MM.1S (cell line): ENCODE measurements around the gene HOXA13.

Experiments
- DNase-seq: peaks from one replicate; pipeline ENCODE4 v3.0.0-alpha.2; 2015
- H2AFZ ChIP-seq: fragments of 300-600 bp; sonication (generic); 2 replicates; pipeline ENCODE4 v1.6.0; 2016; ENCODE audit warnings: antibody characterized with exemption, low read length
- H3F3A ChIP-seq: fragments of 300-600 bp; sonication (generic); 2 replicates; pipeline ENCODE4 v1.6.1; 2016; ENCODE audit warnings: mild to moderate bottlenecking, antibody characterized with exemption, low read length, moderate library complexity, mixed read lengths; ENCODE audit not compliant: insufficient read depth
- H3K27ac ChIP-seq: fragments of 300-600 bp; sonication (generic); 2 replicates; pipeline ENCODE4 v1.5.1; 2016; ENCODE audit warnings: mild to moderate bottlenecking, low read length
- H3K27me3 ChIP-seq: fragments of 300-600 bp; sonication (generic); replicated peaks from 2 replicates; pipeline ENCODE4 v1.6.0; 2016; ENCODE audit warnings: low read length; ENCODE audit not compliant: insufficient read depth
- H3K36me3 ChIP-seq: fragments of 300-600 bp; sonication (generic); replicated peaks from 2 replicates; pipeline ENCODE4 v1.6.1; 2016; ENCODE audit warnings: mild to moderate bottlenecking, low read length, mixed read lengths; ENCODE audit not compliant: insufficient read depth
- H3K4me1 ChIP-seq: fragments of 300-600 bp; sonication (generic); 2 replicates; pipeline ENCODE4 v1.6.1; 2016; ENCODE audit warnings: low read length, mixed read lengths
- H3K4me2 ChIP-seq: fragments of 300-600 bp; sonication (generic); 2 replicates; pipeline ENCODE4 v1.6.0; 2016; ENCODE audit warnings: low read depth, low read length
- H3K4me3 ChIP-seq: fragments of 300-600 bp; sonication (generic); 2 replicates; pipeline ENCODE4 v1.5.1; 2016; ENCODE audit warnings: low read length, mixed read lengths
- H3K79me2 ChIP-seq: fragments of 300-600 bp; sonication (generic); 2 replicates; pipeline ENCODE4 v1.6.1; 2016; ENCODE audit warnings: mixed run types, low read length, mixed read lengths
- H3K9ac ChIP-seq: fragments of 300-600 bp; sonication (generic); 2 replicates; pipeline ENCODE4 v1.6.1; 2016; ENCODE audit warnings: low read length, mixed read lengths
- H3K9me2 ChIP-seq: fragments of 300-600 bp; sonication (generic); replicated peaks from 2 replicates; pipeline ENCODE4 v1.6.1; 2016; ENCODE audit warnings: mild to moderate bottlenecking, low read length, mixed read lengths; ENCODE audit not compliant: insufficient read depth
- H3K9me3 ChIP-seq: fragments of 300-600 bp; sonication (generic); replicated peaks from 2 replicates; pipeline ENCODE4 v1.6.1; 2016; ENCODE audit warnings: mild to moderate bottlenecking, low read length, mixed read lengths; ENCODE audit not compliant: insufficient read depth
- H4K20me1 ChIP-seq: fragments of 300-600 bp; sonication (generic); 2 replicates; pipeline ENCODE4 v1.6.1; 2016; ENCODE audit warnings: mild to moderate bottlenecking, low read length, moderate library complexity, mixed read lengths; ENCODE audit not compliant: insufficient read depth
- EZH2 ChIP-seq: fragments of 300-600 bp; sonication (generic); optimal IDR thresholded peaks from 2 replicates; pipeline ENCODE3; 2017; ENCODE audit warnings: low read depth, mild to moderate bottlenecking, antibody characterized with exemption, low read length, mixed read lengths
- EZH2phosphoT487 ChIP-seq: fragments of 300-600 bp; sonication (generic); IDR thresholded peaks from 2 replicates; pipeline ENCODE4 v1.6.1; 2018; ENCODE audit warnings: antibody characterized with exemption, low read length
- TF ChIP-seq, protein P1 (sequence below): fragments of 300-600 bp; sonication (generic); IDR thresholded peaks from 2 replicates; pipeline ENCODE4 v1.5.1; 2016; ENCODE audit warnings: antibody characterized with exemption, low read length, mixed read lengths

HOXA13 gene

DNA sequence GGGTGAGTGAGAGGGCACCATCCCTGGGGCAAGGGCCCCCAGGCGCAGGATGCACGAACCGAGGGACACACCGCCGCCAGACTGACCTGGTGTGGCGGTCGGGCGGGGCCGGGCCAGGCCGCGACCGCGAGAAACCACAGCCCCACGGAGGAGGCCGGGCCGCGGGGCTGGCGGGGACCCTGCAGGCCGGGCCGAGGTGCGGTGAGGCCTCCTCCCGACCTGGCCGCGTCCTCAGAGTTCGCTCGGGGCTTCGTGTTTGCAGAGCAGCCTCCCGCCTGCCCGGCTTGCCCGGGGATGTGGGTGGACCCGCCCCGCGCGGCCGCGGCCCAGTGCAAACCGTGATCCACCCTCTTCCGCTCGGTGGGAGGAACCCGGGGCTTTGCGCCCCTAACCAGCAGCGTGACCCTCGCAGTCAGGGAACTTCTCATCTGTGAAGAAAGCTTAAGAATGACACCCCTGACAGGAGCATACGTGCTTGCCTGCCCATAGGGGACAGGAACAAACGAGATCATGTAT is 20.6 kb upstream of the HOXA13 start:
- H2AFZ ChIP-seq: no peak overlapping the region
- no peak overlapping the region for H3K4me3 ChIP-seq
- TF ChIP-seq EZH2 (no peak), EZH2phosphoT487 (no peak)
- TF ChIP-seq, protein P1, sequence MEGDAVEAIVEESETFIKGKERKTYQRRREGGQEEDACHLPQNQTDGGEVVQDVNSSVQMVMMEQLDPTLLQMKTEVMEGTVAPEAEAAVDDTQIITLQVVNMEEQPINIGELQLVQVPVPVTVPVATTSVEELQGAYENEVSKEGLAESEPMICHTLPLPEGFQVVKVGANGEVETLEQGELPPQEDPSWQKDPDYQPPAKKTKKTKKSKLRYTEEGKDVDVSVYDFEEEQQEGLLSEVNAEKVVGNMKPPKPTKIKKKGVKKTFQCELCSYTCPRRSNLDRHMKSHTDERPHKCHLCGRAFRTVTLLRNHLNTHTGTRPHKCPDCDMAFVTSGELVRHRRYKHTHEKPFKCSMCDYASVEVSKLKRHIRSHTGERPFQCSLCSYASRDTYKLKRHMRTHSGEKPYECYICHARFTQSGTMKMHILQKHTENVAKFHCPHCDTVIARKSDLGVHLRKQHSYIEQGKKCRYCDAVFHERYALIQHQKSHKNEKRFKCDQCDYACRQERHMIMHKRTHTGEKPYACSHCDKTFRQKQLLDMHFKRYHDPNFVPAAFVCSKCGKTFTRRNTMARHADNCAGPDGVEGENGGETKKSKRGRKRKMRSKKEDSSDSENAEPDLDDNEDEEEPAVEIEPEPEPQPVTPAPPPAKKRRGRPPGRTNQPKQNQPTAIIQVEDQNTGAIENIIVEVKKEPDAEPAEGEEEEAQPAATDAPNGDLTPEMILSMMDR: no peak
- H3K36me3 ChIP-seq: no peaks in the 10 kb centered on the region
- H3K27me3 ChIP-seq: no peaks in the 10 kb centered on the region
- no peaks in the 10 kb centered on the region for H3F3A ChIP-seq
- no peaks in the 10 kb centered on the region for H3K9me3 ChIP-seq
- no peak overlapping the region for H3K27ac ChIP-seq
- DNase-seq: no peak
- no peak overlapping the region for H3K9ac ChIP-seq
- H3K4me2 ChIP-seq: no peak overlapping the region
- no peaks in the 10 kb centered on the region for H3K9me2 ChIP-seq
- no peaks in the 10 kb centered on the region for H3K79me2 ChIP-seq
- no peaks in the 10 kb centered on the region for H3K4me1 ChIP-seq
- no peaks in the 10 kb centered on the region for H4K20me1 ChIP-seq

DNA sequence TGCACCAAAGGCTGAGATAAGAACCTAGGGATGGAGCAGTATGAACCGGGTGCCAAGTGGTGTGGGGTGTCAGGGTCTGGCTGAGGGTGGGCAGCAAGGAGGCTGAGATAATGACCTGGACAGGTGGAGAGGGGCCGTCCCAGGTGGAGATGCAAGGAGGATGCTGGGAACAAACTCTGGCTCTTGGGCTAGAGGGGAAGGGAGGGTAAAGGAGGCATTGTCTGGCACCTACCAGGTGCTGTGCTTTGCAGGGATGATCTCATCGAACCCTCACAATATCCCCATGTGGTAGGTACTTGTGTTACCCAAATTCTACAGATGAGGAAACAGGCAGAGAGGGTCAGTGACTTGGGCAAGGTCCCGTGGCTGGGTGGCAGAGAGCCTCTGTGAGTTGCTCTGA is 19.9 kb upstream of the HOXA13 start:
- no peaks in the 10 kb centered on the region for H3F3A ChIP-seq
- no peaks in the 10 kb centered on the region for H4K20me1 ChIP-seq
- no peak overlapping the region for H3K9ac ChIP-seq
- H3K4me2 ChIP-seq: no peak overlapping the region
- no peak overlapping the region for H3K27ac ChIP-seq
- no peaks in the 10 kb centered on the region for H3K9me2 ChIP-seq
- H3K36me3 ChIP-seq: no peaks in the 10 kb centered on the region
- no peak for TF ChIP-seq EZH2phosphoT487
- TF ChIP-seq, protein P1: no peak
- no peak for TF ChIP-seq EZH2
- H3K4me3 ChIP-seq: no peak overlapping the region
- DNase-seq: no peak
- no peaks in the 10 kb centered on the region for H3K27me3 ChIP-seq
- no peaks in the 10 kb centered on the region for H3K9me3 ChIP-seq
- no peaks in the 10 kb centered on the region for H3K79me2 ChIP-seq
- H2AFZ ChIP-seq: no peak overlapping the region
- H3K4me1 ChIP-seq: no peaks in the 10 kb centered on the region

DNA sequence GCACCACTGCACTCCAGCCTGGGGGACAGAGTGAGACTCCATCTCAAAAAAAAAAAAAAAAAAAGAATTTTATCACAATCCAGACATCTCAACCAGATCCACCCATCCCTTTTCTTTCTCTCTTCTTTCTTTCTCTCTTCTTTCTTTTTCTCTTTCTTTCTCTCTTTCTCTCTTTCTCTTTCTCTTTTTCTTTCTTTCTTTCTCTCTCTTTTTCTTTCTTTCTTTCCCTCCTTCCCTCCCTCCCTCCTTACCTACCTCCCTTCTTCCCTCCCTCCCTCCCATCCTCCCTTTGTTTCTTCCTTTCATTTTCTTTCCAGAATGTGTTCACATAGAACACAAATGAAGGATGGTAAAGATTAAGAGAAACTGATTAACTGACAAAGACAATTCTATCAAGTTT is 18.1 kb upstream of the HOXA13 start:
- no peak overlapping the region for H2AFZ ChIP-seq
- H3K79me2 ChIP-seq: no peaks in the 10 kb centered on the region
- H3K4me1 ChIP-seq: no peaks in the 10 kb centered on the region
- no peaks in the 10 kb centered on the region for H4K20me1 ChIP-seq
- no peaks in the 10 kb centered on the region for H3K27me3 ChIP-seq
- no peaks in the 10 kb centered on the region for H3K36me3 ChIP-seq
- no peak for DNase-seq
- H3K9me3 ChIP-seq: no peaks in the 10 kb centered on the region
- no peaks in the 10 kb centered on the region for H3F3A ChIP-seq
- H3K9me2 ChIP-seq: no peaks in the 10 kb centered on the region
- TF ChIP-seq EZH2phosphoT487 (no peak), EZH2 (no peak)
- TF ChIP-seq, protein P1: no peak
- H3K27ac ChIP-seq: no peak overlapping the region
- H3K9ac ChIP-seq: no peak overlapping the region
- H3K4me3 ChIP-seq: no peak overlapping the region
- no peak overlapping the region for H3K4me2 ChIP-seq
